Memory B cell (primary cell): ENCODE results near the gene KRTAP10-12.

Experiments used
- ATAC-seq: fragments of 150-1000 bp; cut with Tn5 transposase; 2 replicates; pipeline ENCODE4 v1.10.0; 2021; ENCODE audit warnings: low read depth, mild to moderate bottlenecking, moderate library complexity
- DNase-seq, 2 donors: peaks; one replicate each; pipeline ENCODE4 v3.0.0; 2022; ENCODE audit warnings: low spot score in 2 of 2
- H3K27ac Mint-ChIP-seq: one replicate; pipeline ENCODE4 v1.8.0; 2022; ENCODE audit warnings: mild to moderate bottlenecking, moderate library complexity, mixed read lengths
- H3K27me3 Mint-ChIP-seq: one replicate; pipeline ENCODE4 v1.8.0; 2022; ENCODE audit warnings: mixed read lengths
- H3K36me3 Mint-ChIP-seq: one replicate; pipeline ENCODE4 v1.8.0; 2022; ENCODE audit warnings: mild to moderate bottlenecking, mixed read lengths
- H3K4me1 Mint-ChIP-seq: one replicate; pipeline ENCODE4 v1.8.0; 2022; ENCODE audit warnings: mixed read lengths
- H3K4me3 Mint-ChIP-seq: one replicate; pipeline ENCODE4 v1.8.0; 2022; ENCODE audit warnings: mild to moderate bottlenecking, moderate library complexity, mixed read lengths
- H3K9me3 Mint-ChIP-seq: one replicate; pipeline ENCODE4 v1.8.0; 2022; ENCODE audit warnings: mixed read lengths

Gene KRTAP10-12

DNA sequence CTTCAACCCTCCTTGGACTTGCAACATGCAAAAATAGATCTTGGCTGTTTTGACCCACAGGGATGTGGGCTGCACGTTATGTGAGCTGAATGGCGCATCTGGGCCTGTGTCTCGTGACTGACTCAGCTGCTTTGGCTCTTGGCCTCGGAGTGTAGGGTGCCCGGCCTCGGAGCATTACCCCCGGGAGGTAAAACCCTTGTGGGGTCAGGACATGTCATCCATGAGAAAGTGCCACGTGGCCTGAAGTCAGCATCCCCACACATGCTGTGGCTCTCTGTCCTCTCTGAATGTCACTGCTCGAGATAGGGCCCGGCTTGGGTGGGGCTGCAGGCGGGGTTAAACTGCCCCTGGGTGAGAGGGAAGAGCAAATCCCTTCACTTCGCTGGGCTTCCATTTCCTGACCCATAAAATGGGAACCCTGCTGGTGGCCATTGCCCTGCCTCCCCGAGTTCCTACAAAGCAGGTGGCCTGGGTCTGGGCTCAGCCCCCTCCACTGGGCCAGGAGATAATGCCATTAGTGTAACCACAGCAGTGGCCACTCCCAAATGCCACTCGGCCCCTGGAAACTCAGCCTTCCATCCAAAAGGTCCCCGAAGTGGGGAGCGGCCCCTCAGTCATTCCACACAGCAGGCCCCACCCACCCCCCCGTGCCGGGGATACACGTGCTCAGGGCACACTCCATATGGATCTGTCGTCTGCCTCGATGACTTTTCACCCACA, 37.2 kb downstream of the KRTAP10-12 start:
- no peak for DNase-seq
- H3K36me3 Mint-ChIP-seq, result no peaks in the 10 kb centered on the region
- ATAC-seq, result no peak
- H3K9me3 Mint-ChIP-seq, result no peaks in the 10 kb centered on the region
- H3K4me3 Mint-ChIP-seq, result no peak overlapping the region
- no peak overlapping the region for H3K27ac Mint-ChIP-seq
- no peaks in the 10 kb centered on the region for H3K4me1 Mint-ChIP-seq
- H3K27me3 Mint-ChIP-seq, result peaks cover 15% of the 10 kb centered on the region

DNA sequence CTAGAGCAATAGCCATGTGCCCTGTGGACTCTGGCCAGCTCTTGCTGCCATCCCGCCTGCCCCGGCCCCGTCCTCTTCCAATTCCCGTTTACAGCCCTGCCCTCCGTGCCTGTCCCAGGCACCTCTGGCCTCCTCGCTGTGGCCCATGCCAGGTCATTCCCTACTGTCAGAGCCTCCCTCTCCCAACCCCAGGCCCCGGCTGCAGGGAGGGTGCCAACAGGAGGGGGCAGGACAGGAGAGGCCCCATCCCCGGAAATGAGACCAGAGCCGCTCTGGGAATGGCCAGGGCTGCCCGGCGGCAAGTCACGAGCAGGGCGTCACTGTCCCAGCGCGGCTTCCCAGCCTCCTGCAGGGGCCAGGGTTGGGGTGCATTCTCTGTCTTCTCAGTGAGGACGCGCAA, 37.9 kb downstream of the KRTAP10-12 start:
- DNase-seq, result no peak
- Mint-ChIP-seq H3K4me3 (no peak overlapping the region), H3K36me3 (no peaks in the 10 kb centered on the region), H3K4me1 (no peaks in the 10 kb centered on the region), H3K27me3 (peaks cover 13% of the 10 kb centered on the region), H3K27ac (no peak overlapping the region), H3K9me3 (no peaks in the 10 kb centered on the region)
- ATAC-seq, result no peak

DNA sequence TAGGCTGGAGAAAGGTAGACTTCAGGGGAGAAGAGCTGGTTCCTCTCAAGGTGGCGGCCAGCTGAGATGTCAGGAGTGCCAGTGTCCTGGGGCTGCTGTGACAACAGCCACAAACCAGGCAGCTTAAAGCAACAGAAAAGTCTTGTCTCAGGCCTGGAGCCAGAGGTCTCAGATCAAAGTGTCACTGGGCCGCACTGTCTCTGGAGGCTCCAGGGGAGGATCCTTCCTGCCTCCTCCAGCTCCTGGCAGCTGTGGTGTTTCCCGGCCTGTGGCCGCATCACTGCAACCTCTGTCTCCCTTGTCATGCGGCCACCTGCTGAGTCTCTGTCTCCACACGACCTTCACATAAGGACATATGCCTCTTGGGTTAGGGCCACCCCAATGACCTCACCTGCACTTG, 38.8 kb downstream of the KRTAP10-12 start:
- no peak overlapping the region for H3K27ac Mint-ChIP-seq
- peaks cover 13% of the 10 kb centered on the region for H3K27me3 Mint-ChIP-seq
- no peaks in the 10 kb centered on the region for H3K9me3 Mint-ChIP-seq
- H3K4me3 Mint-ChIP-seq, result no peak overlapping the region
- H3K36me3 Mint-ChIP-seq, result no peaks in the 10 kb centered on the region
- DNase-seq, result no peak
- no peaks in the 10 kb centered on the region for H3K4me1 Mint-ChIP-seq
- ATAC-seq, result no peak

DNA sequence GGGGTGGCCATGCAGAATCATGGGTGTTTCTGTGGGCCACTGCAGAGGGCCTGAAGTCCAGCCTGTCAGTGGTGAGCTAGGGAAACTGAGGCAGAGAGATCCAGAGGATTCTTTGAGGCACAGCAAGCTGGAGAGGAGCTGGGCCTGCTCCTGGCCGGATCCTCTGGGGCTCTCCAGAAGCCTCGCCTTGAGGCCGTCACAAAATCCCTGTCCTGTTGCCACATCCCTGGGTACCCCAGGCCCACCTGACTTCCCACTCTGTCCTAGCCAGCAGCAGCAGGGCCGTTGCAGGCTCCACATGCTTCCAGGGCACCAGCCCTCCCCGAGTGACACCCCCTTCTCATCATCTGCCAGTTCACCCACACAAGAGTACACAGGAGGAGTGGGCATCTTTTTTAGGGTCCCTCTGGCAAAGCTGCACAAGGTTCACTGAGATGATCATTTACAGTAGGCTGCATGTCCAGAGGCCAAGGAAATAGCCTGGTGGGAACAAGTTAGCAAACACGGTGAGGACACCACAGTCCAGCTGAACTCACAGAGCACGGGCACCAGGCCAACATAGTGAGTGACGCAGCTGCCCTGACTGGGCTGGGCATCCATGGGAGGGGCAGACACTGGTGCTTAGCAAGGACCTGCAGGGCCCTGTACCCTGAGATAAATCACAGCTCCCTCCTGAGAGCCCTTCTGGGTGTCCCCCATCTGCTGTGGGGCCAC, 39.5 kb downstream of the KRTAP10-12 start:
- peaks cover 7% of the 10 kb centered on the region for H3K27me3 Mint-ChIP-seq
- H3K36me3 Mint-ChIP-seq, result no peaks in the 10 kb centered on the region
- H3K27ac Mint-ChIP-seq, result no peak overlapping the region
- H3K4me3 Mint-ChIP-seq, result no peak overlapping the region
- no peak for DNase-seq
- ATAC-seq, result no peak
- no peaks in the 10 kb centered on the region for H3K9me3 Mint-ChIP-seq
- H3K4me1 Mint-ChIP-seq, result no peaks in the 10 kb centered on the region

DNA sequence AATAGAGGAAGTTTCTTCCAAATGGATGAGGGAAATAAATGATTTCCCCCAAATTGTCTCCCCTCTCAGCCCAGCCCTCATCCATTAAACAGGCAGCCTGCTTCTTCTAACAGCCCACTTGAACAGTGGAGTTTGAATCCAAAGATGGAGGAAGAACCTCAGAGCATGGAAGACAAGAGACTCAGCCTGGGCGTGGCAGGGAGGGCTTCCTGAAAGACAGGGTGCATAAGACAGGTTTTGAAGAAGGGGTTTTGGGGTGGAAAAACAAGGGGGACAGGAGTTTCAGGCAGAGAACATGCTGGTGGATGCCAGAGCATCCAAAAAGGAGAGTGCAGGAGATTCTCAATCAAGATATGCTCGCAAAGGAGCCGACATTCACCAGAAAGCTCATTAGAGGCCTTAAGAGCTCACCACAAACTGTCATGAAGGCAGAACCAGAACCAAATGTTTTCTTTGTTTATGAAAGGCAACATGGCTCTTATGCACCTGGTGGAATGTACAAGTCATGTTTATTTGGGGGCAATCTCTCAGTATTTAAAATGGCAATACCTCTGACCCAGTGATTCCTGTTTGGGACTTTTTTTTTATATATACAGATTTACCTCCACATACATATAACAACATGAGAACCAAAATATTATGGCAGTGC, 40.9 kb downstream of the KRTAP10-12 start:
- DNase-seq (no peak), ATAC-seq (no peak)
- no peak overlapping the region for H3K4me3 Mint-ChIP-seq
- no peaks in the 10 kb centered on the region for H3K9me3 Mint-ChIP-seq
- H3K27me3 Mint-ChIP-seq, result peaks cover 2% of the 10 kb centered on the region
- no peaks in the 10 kb centered on the region for H3K36me3 Mint-ChIP-seq
- H3K4me1 Mint-ChIP-seq, result no peaks in the 10 kb centered on the region
- H3K27ac Mint-ChIP-seq, result no peak overlapping the region

DNA sequence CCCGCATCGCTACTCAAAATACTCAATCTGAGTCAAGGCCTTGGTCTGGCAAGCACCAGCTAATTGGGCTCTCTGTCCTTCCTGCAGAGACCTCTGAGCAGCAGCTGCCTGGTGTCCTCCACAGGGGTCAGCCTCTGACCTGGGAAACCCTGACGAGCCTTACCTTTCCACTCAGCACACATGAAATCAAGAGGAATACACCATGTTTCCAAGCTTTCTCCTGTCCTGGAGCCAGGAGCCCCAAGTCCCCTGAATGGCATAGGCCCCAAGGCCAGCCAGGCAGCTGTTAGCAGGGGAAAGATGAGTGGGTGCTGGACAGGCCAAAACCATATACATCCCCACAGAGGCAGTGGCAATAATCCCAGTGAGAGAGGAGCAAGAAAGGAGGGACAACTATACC, 41.6 kb downstream of the KRTAP10-12 start:
- Mint-ChIP-seq H3K4me1 (no peaks in the 10 kb centered on the region), H3K27ac (no peak overlapping the region), H3K9me3 (no peaks in the 10 kb centered on the region), H3K36me3 (no peaks in the 10 kb centered on the region), H3K27me3 (no peaks in the 10 kb centered on the region), H3K4me3 (no peak overlapping the region)
- no peak for DNase-seq
- no peak for ATAC-seq

DNA sequence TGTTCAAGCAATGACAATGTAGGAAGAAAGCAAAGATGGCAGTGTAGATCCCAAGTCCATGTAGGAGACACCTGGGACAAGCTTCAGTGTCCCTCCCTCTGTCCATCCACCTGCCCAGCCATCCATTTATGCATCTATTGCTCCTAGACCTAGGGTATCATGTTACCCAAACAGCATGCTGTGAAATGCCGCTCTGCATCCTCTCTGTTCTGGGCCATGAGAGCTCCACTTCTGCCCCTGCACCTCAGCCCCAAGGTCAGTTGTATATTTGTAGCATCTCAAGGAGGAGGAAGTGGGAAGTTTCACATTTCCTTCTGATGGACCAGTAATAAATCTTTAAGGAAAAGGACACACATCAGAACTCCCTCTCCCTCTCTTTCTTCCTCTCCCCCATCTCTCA, 42.3 kb downstream of the KRTAP10-12 start:
- ATAC-seq (no peak), DNase-seq (no peak)
- Mint-ChIP-seq H3K27ac (no peak overlapping the region), H3K4me3 (no peak overlapping the region), H3K36me3 (no peaks in the 10 kb centered on the region), H3K27me3 (no peaks in the 10 kb centered on the region), H3K4me1 (no peaks in the 10 kb centered on the region), H3K9me3 (no peaks in the 10 kb centered on the region)

DNA sequence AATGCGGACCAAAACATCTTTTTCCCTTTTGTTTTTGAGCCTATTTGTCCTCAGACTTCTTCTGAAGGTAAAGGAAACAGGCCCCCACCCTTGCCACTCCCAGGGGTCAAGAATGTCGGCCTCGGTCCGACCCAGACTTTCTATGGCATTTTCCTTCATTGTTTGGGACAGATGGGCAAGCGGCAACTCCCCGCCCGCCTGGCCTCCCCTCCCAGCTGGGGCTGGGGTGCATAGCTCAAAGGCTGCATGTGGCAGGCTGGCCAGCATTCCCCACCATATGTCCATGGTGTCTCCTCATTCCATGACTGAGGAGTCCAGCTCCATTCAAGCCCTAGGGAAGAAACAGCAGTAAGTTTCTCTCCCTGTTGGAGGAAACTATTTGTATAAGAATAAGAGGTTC, 43.8 kb downstream of the KRTAP10-12 start:
- H3K9me3 Mint-ChIP-seq, result no peaks in the 10 kb centered on the region
- H3K27me3 Mint-ChIP-seq, result no peaks in the 10 kb centered on the region
- DNase-seq (no peak), ATAC-seq (no peak)
- no peak overlapping the region for H3K27ac Mint-ChIP-seq
- no peaks in the 10 kb centered on the region for H3K36me3 Mint-ChIP-seq
- no peak overlapping the region for H3K4me3 Mint-ChIP-seq
- H3K4me1 Mint-ChIP-seq, result no peaks in the 10 kb centered on the region

DNA sequence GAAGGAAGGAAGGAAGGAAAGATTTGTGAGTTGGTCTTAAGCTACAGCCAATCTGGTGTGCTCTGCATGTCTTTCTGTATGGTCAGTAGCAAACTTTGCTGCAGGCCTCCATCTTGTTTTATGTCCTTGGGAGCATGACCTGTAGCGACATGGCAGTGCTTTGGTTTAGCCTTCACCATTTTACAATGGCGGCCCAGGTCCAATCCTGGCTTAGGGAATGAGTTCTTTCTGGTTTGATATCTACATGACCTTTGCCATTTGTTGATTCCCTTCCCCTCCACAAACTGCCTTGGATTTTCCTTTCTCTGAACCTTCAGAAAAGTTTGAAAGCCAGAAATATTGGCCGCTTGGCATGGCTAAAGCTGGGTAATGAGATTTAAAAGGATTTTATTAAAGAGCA, 44.9 kb downstream of the KRTAP10-12 start:
- Mint-ChIP-seq H3K4me1 (no peaks in the 10 kb centered on the region), H3K27ac (no peak overlapping the region), H3K36me3 (no peaks in the 10 kb centered on the region), H3K4me3 (no peak overlapping the region), H3K27me3 (peaks cover 2% of the 10 kb centered on the region), H3K9me3 (no peaks in the 10 kb centered on the region)
- ATAC-seq, result no peak
- DNase-seq, result no peak

DNA sequence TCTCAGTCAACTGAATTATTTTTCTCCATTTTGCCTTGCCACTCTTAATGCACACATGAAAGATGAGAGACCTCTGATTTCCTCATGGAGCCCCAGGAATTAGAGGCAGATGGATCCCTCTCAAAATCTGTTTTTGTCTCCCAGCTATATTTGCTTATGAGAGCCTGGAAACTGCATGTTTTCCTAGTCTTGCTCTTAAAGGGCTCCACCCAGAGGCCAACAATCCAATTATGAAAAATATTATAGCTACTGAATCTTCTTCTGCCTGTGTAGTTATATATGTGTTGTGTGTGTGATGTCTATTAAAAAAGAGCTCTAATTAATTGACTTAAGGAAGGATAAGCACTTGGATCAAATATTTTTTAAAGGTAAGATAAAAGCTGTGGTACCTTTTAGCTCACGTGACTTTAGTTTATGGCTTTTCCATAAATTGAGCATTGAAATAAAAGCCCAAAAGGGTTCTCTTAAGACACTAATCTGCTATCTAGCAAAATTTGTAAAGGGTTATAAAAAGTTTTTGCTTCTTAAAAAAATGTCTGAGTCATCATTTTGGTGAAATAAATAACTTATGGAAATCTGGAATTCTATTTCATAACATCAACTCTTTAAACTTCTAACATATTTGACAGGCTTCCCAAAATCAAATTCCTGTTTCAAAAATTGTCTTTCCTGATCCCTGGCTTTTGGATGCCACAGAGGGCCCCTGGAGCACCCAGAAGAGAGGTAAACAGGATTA, 45.6 kb downstream of the KRTAP10-12 start:
- H3K36me3 Mint-ChIP-seq, result no peaks in the 10 kb centered on the region
- no peaks in the 10 kb centered on the region for H3K4me1 Mint-ChIP-seq
- H3K9me3 Mint-ChIP-seq, result no peaks in the 10 kb centered on the region
- peaks cover 4% of the 10 kb centered on the region for H3K27me3 Mint-ChIP-seq
- ATAC-seq (no peak), DNase-seq (no peak)
- H3K27ac Mint-ChIP-seq, result no peak overlapping the region
- no peak overlapping the region for H3K4me3 Mint-ChIP-seq
